ENCODE data around the gene TBC1D14.

The TBC1D14 gene

GRCh38 chr4:7048642-7049041 lies 139.0 kb downstream of the TBC1D14 start:
- no peak for DNase-seq

GRCh38 chr4:7049295-7049694 lies 139.7 kb downstream of the TBC1D14 start:
- DNase-seq, result no peak

- no peak for DNase-seq
These were observed 140.1 kb downstream of the TBC1D14 start for GRCh38 chr4:7049739-7050138.

GRCh38 chr4:7050481-7051143 lies 141.0 kb downstream of the TBC1D14 start:
- DNase-seq, result no peak

- no peak for DNase-seq
These were observed 141.5 kb downstream of the TBC1D14 start for GRCh38 chr4:7051144-7051495.

GRCh38 chr4:7051905-7052304 lies 142.3 kb downstream of the TBC1D14 start:
- DNase-seq, result no peak

GRCh38 chr4:7052313-7052712 lies 142.7 kb downstream of the TBC1D14 start:
- DNase-seq, result no peak

- peak; percentile 21 to 36 for DNase-seq
These were observed 143.5 kb downstream of the TBC1D14 start for GRCh38 chr4:7052923-7053715.

GRCh38 chr4:7054106-7054880 lies 144.7 kb downstream of the TBC1D14 start:
- DNase-seq, result no peak

- DNase-seq, result peak in 1 of 2 experiments; percentile 35
These were observed 145.7 kb downstream of the TBC1D14 start for GRCh38 chr4:7055111-7055989.

- no peak for DNase-seq
These were observed 146.3 kb downstream of the TBC1D14 start for GRCh38 chr4:7055990-7056325.

GRCh38 chr4:7058792-7059191 lies 149.2 kb downstream of the TBC1D14 start:
- no peak for DNase-seq

- DNase-seq, result peak in 1 of 2 experiments; percentile 19
These were observed 150.0 kb downstream of the TBC1D14 start for GRCh38 chr4:7059662-7060061.

- no peak for DNase-seq
These were observed 150.9 kb downstream of the TBC1D14 start for GRCh38 chr4:7060346-7061150.

GRCh38 chr4:7061815-7062214 lies 152.2 kb downstream of the TBC1D14 start:
- DNase-seq, result no peak

GRCh38 chr4:7062816-7063215 lies 153.2 kb downstream of the TBC1D14 start:
- no peak for DNase-seq

- DNase-seq, result no peak
These were observed 153.7 kb downstream of the TBC1D14 start for GRCh38 chr4:7063362-7063761.

- DNase-seq, result no peak
These were observed 156.4 kb downstream of the TBC1D14 start for GRCh38 chr4:7066006-7066405.

- DNase-seq, result no peak
These were observed 156.9 kb downstream of the TBC1D14 start for GRCh38 chr4:7066493-7066892.

- DNase-seq, result peak in 1 of 2 experiments; percentile 9
These were observed 157.5 kb downstream of the TBC1D14 start for GRCh38 chr4:7067126-7067451.

GRCh38 chr4:7067452-7068278 lies 158.0 kb downstream of the TBC1D14 start, which contains the start of gene GRPEL1:
GRPEL1 (minus strand) TSS chr4:7068064; CDS start chr4:7068032, 32 bp downstream.
- peak; percentile 99 for DNase-seq
